ENCODE data around the gene BICDL1.

- no peak for TF ChIP-seq CTCF (IDR thresholded peaks at IDR 0.05)
- no peak for TF ChIP-seq POLR2A (IDR thresholded peaks at IDR 0.05)
- TF ChIP-seq POLR2AphosphoS5 (IDR thresholded peaks at IDR 0.05; ENCODE audit: insufficient read depth in 1 of 2, low read depth in 1 of 2), result no peak
These were observed 149.3 kb downstream of the BICDL1 start for GRCh38 chr12:120138366-120138765.

Measured in vagina (tissue), 2 donors.